ENCODE measurements around the gene SAMD15. TPM values are rescaled to one million over a fixed set of nuclear protein-coding genes. Genes with fewer than 3 reads are reported as not detected.

The SAMD15 gene
- total and polyA plus RNA-seq, 2 donors (not counting 3 experiments of a cell fraction or from before 2014, with no cell fraction given) = 0.10 to 1.1 TPM

DNA sequence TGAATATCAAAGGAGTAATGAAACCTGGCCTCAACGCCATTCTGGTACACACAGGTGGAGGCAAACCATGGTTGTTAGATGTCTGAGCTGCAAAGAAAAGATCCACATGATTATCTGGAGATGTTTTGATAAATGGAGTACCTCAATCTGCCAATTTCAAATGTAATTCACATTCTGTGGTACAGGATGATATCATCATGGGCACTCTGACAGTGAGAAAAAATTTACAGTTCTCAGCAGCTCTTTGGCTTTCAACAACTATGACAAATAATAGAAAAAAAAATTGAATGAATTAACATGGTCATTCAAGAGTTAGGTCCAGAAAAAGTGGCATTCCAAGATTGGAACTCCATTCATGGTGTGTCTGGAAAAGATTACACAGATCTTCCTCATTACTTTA lies 17.6 kb upstream of the SAMD15 start:
- CTCF ChIA-PET = no interaction called here
- H3K79me2 ChIP-seq (ENCODE audit: control insufficient read depth, insufficient read depth, low read length) = no peaks in the 10 kb centered on the region

More for the DNA sequence above, 17.6 kb upstream of the SAMD15 start:
- Histone ChIP-seq H3K9me1 (replicated peaks; ENCODE audit: control insufficient read depth, extremely low read depth, insufficient read depth, low read length) (peaks cover 3% of the 10 kb centered on the region), H4K20me1 (replicated peaks; ENCODE audit: control insufficient read depth, extremely low read depth, insufficient read depth, low read length) (no peaks in the 10 kb centered on the region), H3K4me2 (ENCODE audit: insufficient read depth, low read length) (no peak overlapping the region), H3K9ac (replicated peaks; ENCODE audit: extremely low read depth, insufficient read depth, low read length) (no peak overlapping the region), H3K27ac (ENCODE audit: insufficient read depth, low read depth, low read length) (no peak overlapping the region), H3K27me3 (ENCODE audit: control insufficient read depth in 2 of 2, insufficient read depth in 2 of 2, low read length in 2 of 2) (no peaks in the 10 kb centered on the region), H3K9me3 (replicated peaks; ENCODE audit: control insufficient read depth, insufficient read depth, low read length) (no peaks in the 10 kb centered on the region), H3K36me3 (ENCODE audit: control insufficient read depth in 2 of 2, extremely low read depth in 1 of 2, insufficient read depth in 2 of 2, low read length in 2 of 2) (no peaks in the 10 kb centered on the region), H3K4me1 (ENCODE audit: control insufficient read depth, extremely low read depth, insufficient read depth, low read length) (no peaks in the 10 kb centered on the region), H3K4me3 (replicated peaks in 1 of 3; ENCODE audit: insufficient read depth in 1 of 3, low read depth in 1 of 3, low read length in 3 of 3) (no peak overlapping the region), H2AFZ (ENCODE audit: low read depth, low read length) (no peak overlapping the region)
- intact Hi-C loops (cut with micrococcal nuclease) = no loop called here
- BruUV-seq (replicated peaks) = no TSS peak
- POLR2A ChIA-PET = no interaction called here
- FAIRE-seq = no peak
- dilution Hi-C loops (cut with MboI; ENCODE audit: extremely low pct_ligation_motif_present, low sequenced_read_pairs) = no loop called here
- TF ChIP-seq EZH2 (IDR thresholded peaks at IDR 0.05; ENCODE audit: borderline replicate concordance, low read depth, low read length, severe bottlenecking) (no peak), GATA2 (IDR thresholded peaks at IDR 0.05; ENCODE audit: insufficient read depth, insufficient read length, low read depth, low read length) (no peak), MYC (IDR thresholded peaks at IDR 0.05; ENCODE audit: low read depth, low read length) (no peak), FOS (IDR thresholded peaks at IDR 0.05; ENCODE audit: borderline replicate concordance, insufficient read depth, low read length) (no peak), POLR2AphosphoS5 (IDR thresholded peaks at IDR 0.05; ENCODE audit: insufficient read depth, low read depth, low read length) (no peak), JUN (IDR thresholded peaks at IDR 0.05; ENCODE audit: borderline replicate concordance, insufficient read depth, insufficient read length, low read depth) (no peak)
- TF ChIP-seq, protein P1, sequence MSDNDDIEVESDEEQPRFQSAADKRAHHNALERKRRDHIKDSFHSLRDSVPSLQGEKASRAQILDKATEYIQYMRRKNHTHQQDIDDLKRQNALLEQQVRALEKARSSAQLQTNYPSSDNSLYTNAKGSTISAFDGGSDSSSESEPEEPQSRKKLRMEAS (IDR thresholded peaks at IDR 0.05; ENCODE audit: insufficient read depth, insufficient read length) = no peak
- TF ChIP-seq, protein P2, sequence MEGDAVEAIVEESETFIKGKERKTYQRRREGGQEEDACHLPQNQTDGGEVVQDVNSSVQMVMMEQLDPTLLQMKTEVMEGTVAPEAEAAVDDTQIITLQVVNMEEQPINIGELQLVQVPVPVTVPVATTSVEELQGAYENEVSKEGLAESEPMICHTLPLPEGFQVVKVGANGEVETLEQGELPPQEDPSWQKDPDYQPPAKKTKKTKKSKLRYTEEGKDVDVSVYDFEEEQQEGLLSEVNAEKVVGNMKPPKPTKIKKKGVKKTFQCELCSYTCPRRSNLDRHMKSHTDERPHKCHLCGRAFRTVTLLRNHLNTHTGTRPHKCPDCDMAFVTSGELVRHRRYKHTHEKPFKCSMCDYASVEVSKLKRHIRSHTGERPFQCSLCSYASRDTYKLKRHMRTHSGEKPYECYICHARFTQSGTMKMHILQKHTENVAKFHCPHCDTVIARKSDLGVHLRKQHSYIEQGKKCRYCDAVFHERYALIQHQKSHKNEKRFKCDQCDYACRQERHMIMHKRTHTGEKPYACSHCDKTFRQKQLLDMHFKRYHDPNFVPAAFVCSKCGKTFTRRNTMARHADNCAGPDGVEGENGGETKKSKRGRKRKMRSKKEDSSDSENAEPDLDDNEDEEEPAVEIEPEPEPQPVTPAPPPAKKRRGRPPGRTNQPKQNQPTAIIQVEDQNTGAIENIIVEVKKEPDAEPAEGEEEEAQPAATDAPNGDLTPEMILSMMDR (IDR thresholded peaks at IDR 0.05; ENCODE audit: extremely low read depth in 1 of 2, insufficient read depth in 1 of 2, low read depth in 1 of 2, low read length in 2 of 2) = no peak
- no peak for DNase-seq (ENCODE audit: low read depth, low spot score)

Measured in endothelial cell of umbilical vein (primary cell).